NCI-H2227 (cell line): ENCODE data around the gene TFIP11.
A peak's percentile ranks its signal among the peaks of the same experiment; 100 is the strongest.

ENCODE experiments used
- DNase-seq: peaks from one replicate; lab custom pipeline; 2025; ENCODE audit not compliant: unreplicated experiment; lab: John Stamatoyannopoulos, UW

TFIP11 gene

GRCh38 chr22:26479792-26480610 lies 32.3 kb downstream of the TFIP11 start:
- no peak for DNase-seq

- DNase-seq: peak; percentile 15
These were observed 33.1 kb downstream of the TFIP11 start for GRCh38 chr22:26479043-26479791.

- no peak for DNase-seq
These were observed 34.9 kb downstream of the TFIP11 start for GRCh38 chr22:26477341-26477731.

- no peak for DNase-seq
These were observed 35.5 kb downstream of the TFIP11 start for GRCh38 chr22:26476705-26477340.

GRCh38 chr22:26474682-26475081 lies 37.6 kb downstream of the TFIP11 start:
- no peak for DNase-seq

GRCh38 chr22:26471522-26471921 lies 40.8 kb downstream of the TFIP11 start:
- DNase-seq: no peak

- DNase-seq: no peak
These were observed 41.5 kb downstream of the TFIP11 start for GRCh38 chr22:26470807-26471206.

- DNase-seq: no peak
These were observed 46.1 kb downstream of the TFIP11 start for GRCh38 chr22:26466196-26466595.

GRCh38 chr22:26464312-26464711 lies 48.0 kb downstream of the TFIP11 start:
- DNase-seq: no peak

GRCh38 chr22:26463688-26464087 lies 48.6 kb downstream of the TFIP11 start:
- no peak for DNase-seq

GRCh38 chr22:26463101-26463661 lies 49.1 kb downstream of the TFIP11 start:
- peak; percentile 19 for DNase-seq

- DNase-seq: no peak
These were observed 49.6 kb downstream of the TFIP11 start for GRCh38 chr22:26462641-26463040.

- no peak for DNase-seq
These were observed 50.2 kb downstream of the TFIP11 start for GRCh38 chr22:26462051-26462450.

GRCh38 chr22:26461188-26461810 lies 51.0 kb downstream of the TFIP11 start:
- peak; percentile 59 for DNase-seq

GRCh38 chr22:26460202-26460601 lies 52.1 kb downstream of the TFIP11 start:
- DNase-seq: no peak

- no peak for DNase-seq
These were observed 54.5 kb downstream of the TFIP11 start for GRCh38 chr22:26457661-26458272.

- no peak for DNase-seq
These were observed 58.3 kb downstream of the TFIP11 start for GRCh38 chr22:26453812-26454500.

- DNase-seq: no peak
These were observed 59.1 kb downstream of the TFIP11 start for GRCh38 chr22:26453216-26453615.

GRCh38 chr22:26452236-26453016 lies 59.8 kb downstream of the TFIP11 start:
- no peak for DNase-seq
